ENCODE measurements around the gene FBXO27. TPM values are rescaled to one million over a fixed set of nuclear protein-coding genes. Genes with fewer than 3 reads are reported as not detected.

The FBXO27 gene
- total RNA-seq, 1 experiment from 2014 or later, result 16.4 TPM

GRCh38 chr19:39060171-39060570 lies 27.8 kb upstream of the FBXO27 start:
- Histone ChIP-seq H3K36me3 (ENCODE audit: control insufficient read depth in 1 of 2, insufficient read depth in 2 of 2, low read length in 2 of 2) (no peaks in the 10 kb centered on the region), H3K9me2 (ENCODE audit: insufficient read depth) (no peaks in the 10 kb centered on the region), H3K27me3 (ENCODE audit: insufficient read depth, low read length) (no peaks in the 10 kb centered on the region), H3K9ac (ENCODE audit: low read length) (no peak overlapping the region), H4K20me1 (ENCODE audit: insufficient read depth) (no peaks in the 10 kb centered on the region), H3K79me2 (ENCODE audit: insufficient read depth, low read length) (no peaks in the 10 kb centered on the region), H3K27ac (ENCODE audit: low read depth, low read length) (no peak overlapping the region), H2AFZ (ENCODE audit: low read depth, low read length, poor library complexity, severe bottlenecking) (no peak overlapping the region), H3K4me3 (replicated peaks in 1 of 2; ENCODE audit: low read depth in 1 of 2, low read length in 2 of 2) (no peak overlapping the region), H3K4me2 (ENCODE audit: low read length) (no peak overlapping the region), H3K4me1 (ENCODE audit: control insufficient read depth in 1 of 2, insufficient read depth in 2 of 2, low read length in 2 of 2) (peaks cover 7 to 18% of the 10 kb centered on the region in 2 experiments), H3K9me3 (ENCODE audit: control insufficient read depth in 1 of 2, insufficient read depth in 1 of 2, low read depth in 1 of 2, low read length in 2 of 2) (no peaks in the 10 kb centered on the region)
- ChIA-PET CTCF (interaction anchor here (0.5 kb wide), 1 partner anchor 492 kb away, joined by 3 read pairs; no protein-coding TSS in a partner anchor), RAD21 (ENCODE audit: low non-redundant PET in 1 of 2, low total read pairs in 2 of 2, uncharacterized antibody in 2 of 2, unreplicated experiment in 2 of 2) (no interaction called here), POLR2A (interaction anchor here (0.6 kb wide), 1 partner anchor 141 kb away, joined by 3 read pairs; no protein-coding TSS in a partner anchor)
- intact Hi-C loops (cut with micrococcal nuclease), result no loop called here
- ATAC-seq (no peak), DNase-seq (ENCODE audit: low read depth, low spot score) (no peak)
- TF ChIP-seq TCF7L2 (IDR thresholded peaks at IDR 0.05; ENCODE audit: borderline replicate concordance, extremely low read depth, insufficient read depth, insufficient read length) (no peak), ZFX (IDR thresholded peaks at IDR 0.05) (no peak), RAD21 (IDR thresholded peaks at IDR 0.05; ENCODE audit: low read depth) (no peak)
- BruUV-seq (replicated peaks), result no TSS peak

DNA sequence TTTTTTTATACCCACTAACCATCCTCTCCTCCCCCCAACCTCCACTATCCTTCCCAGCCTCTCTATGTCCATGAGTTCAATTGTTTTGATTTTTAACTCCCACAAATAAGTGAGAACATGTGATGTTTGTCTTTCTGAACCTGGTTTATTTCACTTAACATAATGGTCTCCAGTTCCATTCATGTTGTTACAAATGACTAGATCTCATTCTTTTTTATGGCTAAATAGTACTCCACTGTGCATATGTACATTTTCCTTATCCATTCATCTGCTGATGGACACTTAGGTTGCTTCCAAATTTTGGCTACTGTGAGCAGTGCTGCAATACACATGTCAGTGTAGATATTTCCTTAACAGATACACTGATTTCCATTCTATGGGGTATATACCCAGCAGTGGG lies 27.0 kb upstream of the FBXO27 start:
- BruUV-seq (replicated peaks), result no TSS peak
- POLR2A ChIA-PET, result no interaction called here
- H3K27me3 ChIP-seq (ENCODE audit: insufficient read depth, low read length), result no peaks in the 10 kb centered on the region
- ATAC-seq, result no peak
- H4K20me1 ChIP-seq (ENCODE audit: insufficient read depth), result no peaks in the 10 kb centered on the region
- H3K27ac ChIP-seq (ENCODE audit: low read depth, low read length), result no peak overlapping the region
- no peak for DNase-seq (ENCODE audit: low read depth, low spot score)
- H3K36me3 ChIP-seq (ENCODE audit: control insufficient read depth in 1 of 2, insufficient read depth in 2 of 2, low read length in 2 of 2), result no peaks in the 10 kb centered on the region
- H3K4me1 ChIP-seq (ENCODE audit: control insufficient read depth in 1 of 2, insufficient read depth in 2 of 2, low read length in 2 of 2), result peaks cover under 1 to 9% of the 10 kb centered on the region in 2 experiments; a peak in 3 of 4 replicates
- no peak overlapping the region for H3K4me2 ChIP-seq (ENCODE audit: low read length)
- no peak for TF ChIP-seq YY1 (IDR thresholded peaks at IDR 0.05; ENCODE audit: extremely low read depth, insufficient replicate concordance, low read depth, low read length)
- TF ChIP-seq ATF3 (IDR thresholded peaks at IDR 0.05), result no peak
- no peak for TF ChIP-seq CEBPB (IDR thresholded peaks at IDR 0.05; ENCODE audit: low read depth)
- no peak for TF ChIP-seq CTCF (IDR thresholded peaks at IDR 0.05 in 2 of 3, conservative IDR thresholded peaks at IDR 0.05 in 1 of 3; ENCODE audit: borderline replicate concordance in 1 of 3, insufficient read depth in 1 of 3, low read depth in 2 of 3, low read length in 2 of 3)
- TF ChIP-seq SP1 (IDR thresholded peaks at IDR 0.05; ENCODE audit: low read depth), result no peak
- no peak for TF ChIP-seq SRF (IDR thresholded peaks at IDR 0.05; ENCODE audit: low read depth)
- TF ChIP-seq CBX3 (IDR thresholded peaks at IDR 0.05; ENCODE audit: low read depth), result no peak
- no peak for TF ChIP-seq EZH2phosphoT487 (IDR thresholded peaks at IDR 0.05; ENCODE audit: borderline replicate concordance)
- no peak for TF ChIP-seq TCF7L2 (IDR thresholded peaks at IDR 0.05; ENCODE audit: borderline replicate concordance, extremely low read depth, insufficient read depth, insufficient read length)
- TF ChIP-seq, protein P1, sequence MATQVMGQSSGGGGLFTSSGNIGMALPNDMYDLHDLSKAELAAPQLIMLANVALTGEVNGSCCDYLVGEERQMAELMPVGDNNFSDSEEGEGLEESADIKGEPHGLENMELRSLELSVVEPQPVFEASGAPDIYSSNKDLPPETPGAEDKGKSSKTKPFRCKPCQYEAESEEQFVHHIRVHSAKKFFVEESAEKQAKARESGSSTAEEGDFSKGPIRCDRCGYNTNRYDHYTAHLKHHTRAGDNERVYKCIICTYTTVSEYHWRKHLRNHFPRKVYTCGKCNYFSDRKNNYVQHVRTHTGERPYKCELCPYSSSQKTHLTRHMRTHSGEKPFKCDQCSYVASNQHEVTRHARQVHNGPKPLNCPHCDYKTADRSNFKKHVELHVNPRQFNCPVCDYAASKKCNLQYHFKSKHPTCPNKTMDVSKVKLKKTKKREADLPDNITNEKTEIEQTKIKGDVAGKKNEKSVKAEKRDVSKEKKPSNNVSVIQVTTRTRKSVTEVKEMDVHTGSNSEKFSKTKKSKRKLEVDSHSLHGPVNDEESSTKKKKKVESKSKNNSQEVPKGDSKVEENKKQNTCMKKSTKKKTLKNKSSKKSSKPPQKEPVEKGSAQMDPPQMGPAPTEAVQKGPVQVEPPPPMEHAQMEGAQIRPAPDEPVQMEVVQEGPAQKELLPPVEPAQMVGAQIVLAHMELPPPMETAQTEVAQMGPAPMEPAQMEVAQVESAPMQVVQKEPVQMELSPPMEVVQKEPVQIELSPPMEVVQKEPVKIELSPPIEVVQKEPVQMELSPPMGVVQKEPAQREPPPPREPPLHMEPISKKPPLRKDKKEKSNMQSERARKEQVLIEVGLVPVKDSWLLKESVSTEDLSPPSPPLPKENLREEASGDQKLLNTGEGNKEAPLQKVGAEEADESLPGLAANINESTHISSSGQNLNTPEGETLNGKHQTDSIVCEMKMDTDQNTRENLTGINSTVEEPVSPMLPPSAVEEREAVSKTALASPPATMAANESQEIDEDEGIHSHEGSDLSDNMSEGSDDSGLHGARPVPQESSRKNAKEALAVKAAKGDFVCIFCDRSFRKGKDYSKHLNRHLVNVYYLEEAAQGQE (IDR thresholded peaks at IDR 0.05; ENCODE audit: low read depth), result no peak
- H3K9me2 ChIP-seq (ENCODE audit: insufficient read depth), result no peaks in the 10 kb centered on the region
- no peaks in the 10 kb centered on the region for H3K79me2 ChIP-seq (ENCODE audit: insufficient read depth, low read length)
- H2AFZ ChIP-seq (ENCODE audit: low read depth, low read length, poor library complexity, severe bottlenecking), result no peak overlapping the region
- H3K4me3 ChIP-seq (replicated peaks in 1 of 2; ENCODE audit: low read depth in 1 of 2, low read length in 2 of 2), result no peak overlapping the region
- no peak overlapping the region for H3K9ac ChIP-seq (ENCODE audit: low read length)
- no peaks in the 10 kb centered on the region; a peak in 1 of 4 replicates for H3K9me3 ChIP-seq (ENCODE audit: control insufficient read depth in 1 of 2, insufficient read depth in 1 of 2, low read depth in 1 of 2, low read length in 2 of 2)
- CTCF ChIA-PET, result no interaction called here
- intact Hi-C loops (cut with micrococcal nuclease), result no loop called here
- RAD21 ChIA-PET (ENCODE audit: low non-redundant PET in 1 of 2, low total read pairs in 2 of 2, uncharacterized antibody in 2 of 2, unreplicated experiment in 2 of 2), result no interaction called here
